K562 (cell line): ENCODE results near the gene ELMO1. TPM values are rescaled to one million over a fixed set of nuclear protein-coding genes. Genes with fewer than 3 reads are reported as not detected.

Experiments
- DIDO1 ChIP-seq: fragments of 450-650 bp; IDR thresholded peaks from 2 replicates; pipeline ENCODE4 v1.6.1; 2016; ENCODE audit warnings: low read depth, missing biosample characterization, missing genetic modification characterization
- HCFC1 ChIP-seq: IDR thresholded peaks from 2 replicates; pipeline ENCODE4 v1.6.1; 2012; ENCODE audit warnings: low read depth, low read length, improper control_type of control experiment
- L3MBTL2 ChIP-seq: fragments of 450-650 bp; IDR thresholded peaks from 2 replicates; pipeline ENCODE4 v1.6.1; 2016; ENCODE audit warnings: mild to moderate bottlenecking, moderate library complexity
- NR3C1 ChIP-seq: sonication (generic); formaldehyde crosslinking; IDR thresholded peaks from 2 replicates; pipeline ENCODE4 v1.8.1; 2022; ENCODE audit warnings: missing genetic modification reagents
- TFE3 ChIP-seq: fragments of 450-650 bp; formaldehyde crosslinking; IDR thresholded peaks from 2 replicates; pipeline ENCODE4 v1.4.0; 2020; ENCODE audit warnings: mild to moderate bottlenecking, mixed read lengths
- USF2 ChIP-seq: sonication (generic); formaldehyde crosslinking; IDR thresholded peaks from 2 replicates; pipeline ENCODE4 v1.5.0; 2020; ENCODE audit warnings: missing genetic modification reagents
- ZFP30 ChIP-seq: fragments of 250-450 bp; sonication (Bioruptor Pico); IDR thresholded peaks from 2 replicates; pipeline ENCODE4 v1.8.0; 2022; ENCODE audit warnings: moderate library complexity, mild to moderate bottlenecking, inconsistent platforms, borderline replicate concordance
- ZNF217 ChIP-seq: sonication (generic); formaldehyde crosslinking; IDR thresholded peaks from 2 replicates; pipeline ENCODE4 v1.8.0; 2022; ENCODE audit warnings: mild to moderate bottlenecking, missing genetic modification reagents
- ZNF274 ChIP-seq: IDR thresholded peaks from 2 replicates; pipeline ENCODE4 v1.6.1; 2011; ENCODE audit warnings: low read depth, mild to moderate bottlenecking, low read length, moderate library complexity, borderline replicate concordance
- ZNF316 ChIP-seq: fragments of 450-650 bp; IDR thresholded peaks from 2 replicates; pipeline ENCODE4 v1.6.1; 2016
- ZNF41 ChIP-seq: fragments of 250-450 bp; sonication (Bioruptor Pico); conservative IDR thresholded peaks from 2 replicates; pipeline ENCODE4 v1.4.0; 2020; ENCODE audit warnings: mild to moderate bottlenecking
- polyA plus RNA-seq, 8 experiments: library from polyadenylated mRNA; depleted of rRNA in 4 of 8; stranded (reverse) in 5 of 8; unstranded in 3 of 8; fragments of >200 nt; fragmentation: Nextera tagmentation in 2 of 8; fragmentation: Illumina TruSeq in 1 of 8; extraction: Ambion mirVana in 2 of 8; extraction: Trizol in 1 of 8; gene quantifications; 2 replicates each; pipeline versions ENCODE4 v1.2.1 to v1.2.3, GENCODE V29; 2011 to 2014; ENCODE audit warnings: inconsistent platforms in 1 of 8, missing spikeins in 1 of 8
- total RNA-seq, 7 experiments: library from RNA; depleted of rRNA in 6 of 7; stranded (reverse); fragments of >200 nt in 6 of 7; fragmentation: Illumina TruSeq in 2 of 7; extraction: Trizol in 2 of 7; gene quantifications; 2 replicates each; pipeline versions ENCODE4 v1.2.1 to v1.2.3, GENCODE V29; 2011 to 2021; ENCODE audit warnings: low replicate concordance in 1 of 7

The ELMO1 gene
- total and polyA plus RNA-seq, 9 of the 15 experiments (the other 6 are each of a cell fraction or from before 2014, with no cell fraction given): 0.36 to 7.2 (median 3.6) TPM

- TF ChIP-seq TFE3 (CRISPR knock-in tag) (peak; percentile 93), USF2 (CRISPR knock-in tag) (peak; percentile 82), DIDO1 (tag) (no peak), ZNF316 (no peak), ZFP30 (CRISPR knock-in tag) (no peak), NR3C1 (CRISPR knock-in tag) (no peak), L3MBTL2 (no peak), ZNF41 (CRISPR knock-in tag) (no peak), ZNF217 (CRISPR knock-in tag) (no peak), ZNF274 (no peak), HCFC1 (peak; percentile 82)
Measured at GRCh38 chr7:36871863-36872262, 576.8 kb downstream of the ELMO1 start (continued).
